ENCODE measurements around the gene ARID1B. TPM values are rescaled to one million over a fixed set of nuclear protein-coding genes. Genes with fewer than 3 reads are reported as not detected.

ARID1B gene
- total RNA-seq, 4 donors from 2014 or later: 70.5 to 135 (median 78.2) TPM

GRCh38 chr6:156890627-156891314 lies 113.6 kb downstream of the ARID1B start:
- TF ChIP-seq, protein P1, sequence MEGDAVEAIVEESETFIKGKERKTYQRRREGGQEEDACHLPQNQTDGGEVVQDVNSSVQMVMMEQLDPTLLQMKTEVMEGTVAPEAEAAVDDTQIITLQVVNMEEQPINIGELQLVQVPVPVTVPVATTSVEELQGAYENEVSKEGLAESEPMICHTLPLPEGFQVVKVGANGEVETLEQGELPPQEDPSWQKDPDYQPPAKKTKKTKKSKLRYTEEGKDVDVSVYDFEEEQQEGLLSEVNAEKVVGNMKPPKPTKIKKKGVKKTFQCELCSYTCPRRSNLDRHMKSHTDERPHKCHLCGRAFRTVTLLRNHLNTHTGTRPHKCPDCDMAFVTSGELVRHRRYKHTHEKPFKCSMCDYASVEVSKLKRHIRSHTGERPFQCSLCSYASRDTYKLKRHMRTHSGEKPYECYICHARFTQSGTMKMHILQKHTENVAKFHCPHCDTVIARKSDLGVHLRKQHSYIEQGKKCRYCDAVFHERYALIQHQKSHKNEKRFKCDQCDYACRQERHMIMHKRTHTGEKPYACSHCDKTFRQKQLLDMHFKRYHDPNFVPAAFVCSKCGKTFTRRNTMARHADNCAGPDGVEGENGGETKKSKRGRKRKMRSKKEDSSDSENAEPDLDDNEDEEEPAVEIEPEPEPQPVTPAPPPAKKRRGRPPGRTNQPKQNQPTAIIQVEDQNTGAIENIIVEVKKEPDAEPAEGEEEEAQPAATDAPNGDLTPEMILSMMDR (IDR thresholded peaks at IDR 0.05): no peak
- no peak for DNase-seq (ENCODE audit: low spot score)
- peak; percentile 50 for ATAC-seq (ENCODE audit: low FRiP score)

GRCh38 chr6:156897907-156898531 lies 120.8 kb downstream of the ARID1B start:
- ATAC-seq (ENCODE audit: low FRiP score): no peak
- TF ChIP-seq, protein P1 (IDR thresholded peaks at IDR 0.05): no peak

GRCh38 chr6:156899071-156899470 lies 121.9 kb downstream of the ARID1B start:
- ATAC-seq (ENCODE audit: low FRiP score) (no peak), DNase-seq (ENCODE audit: low spot score) (no peak)
- TF ChIP-seq, protein P1 (IDR thresholded peaks at IDR 0.05): no peak

More at GRCh38 chr6:156897907-156898531, 120.8 kb downstream of the ARID1B start:
- DNase-seq (ENCODE audit: low spot score): no peak

- no peak for ATAC-seq (ENCODE audit: low FRiP score)
- TF ChIP-seq, protein P1 (IDR thresholded peaks at IDR 0.05): no peak
These were observed 122.5 kb downstream of the ARID1B start for GRCh38 chr6:156899532-156900135.

GRCh38 chr6:156900292-156900691 lies 123.1 kb downstream of the ARID1B start:
- TF ChIP-seq, protein P1 (IDR thresholded peaks at IDR 0.05): no peak
- no peak for ATAC-seq (ENCODE audit: low FRiP score)

More at GRCh38 chr6:156899532-156900135, 122.5 kb downstream of the ARID1B start:
- DNase-seq (ENCODE audit: low spot score): no peak

GRCh38 chr6:156901309-156902019 lies 124.3 kb downstream of the ARID1B start:
- DNase-seq (ENCODE audit: low spot score) (no peak), ATAC-seq (ENCODE audit: low FRiP score) (no peak)
- TF ChIP-seq, protein P1 (IDR thresholded peaks at IDR 0.05): no peak

More at GRCh38 chr6:156900292-156900691, 123.1 kb downstream of the ARID1B start:
- no peak for DNase-seq (ENCODE audit: low spot score)
